ENCODE data around the gene TMCC2.
"Not testable (repeated sequence)": the region's sequence is repeated elsewhere in the genome, so short reads cannot be mapped to it uniquely, and the experiment has no call there.

The TMCC2 gene

DNA sequence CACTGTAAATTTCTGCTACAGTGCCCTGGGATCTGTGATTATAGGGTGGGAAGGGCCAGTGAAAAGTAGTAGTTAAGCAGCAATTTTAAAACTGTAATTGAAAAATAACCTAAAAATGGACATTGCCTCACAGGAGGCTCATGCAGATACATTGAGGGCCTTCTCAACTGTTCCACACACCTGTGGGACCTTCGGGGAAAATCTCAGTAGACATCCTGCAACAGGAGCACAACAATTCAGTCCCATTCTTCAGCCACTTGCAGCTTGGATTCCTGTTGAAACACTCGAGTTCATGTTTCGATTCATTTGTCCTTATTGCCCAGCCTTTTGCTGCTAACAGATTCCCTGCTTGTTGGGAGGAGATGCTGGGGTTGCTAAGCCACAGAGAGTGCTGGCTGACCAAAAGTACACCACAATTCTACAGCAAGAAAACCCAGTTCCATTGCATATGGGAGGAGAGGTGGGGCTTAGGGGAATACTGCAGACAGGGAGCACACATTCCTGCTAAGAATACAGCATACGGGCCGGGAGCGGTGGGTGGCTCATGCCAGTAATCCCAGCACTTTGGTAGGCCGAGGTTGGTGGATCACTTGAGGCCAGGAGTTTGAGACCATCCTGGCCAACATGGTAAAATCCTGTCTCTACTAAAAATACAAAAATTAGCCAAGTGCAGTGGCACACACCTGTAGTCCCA is 4.5 kb downstream of the TMCC2 start:
- Histone ChIP-seq H3K27ac (no peak overlapping the region), H3K4me3 (no peak overlapping the region)
- TF ChIP-seq, protein P1, sequence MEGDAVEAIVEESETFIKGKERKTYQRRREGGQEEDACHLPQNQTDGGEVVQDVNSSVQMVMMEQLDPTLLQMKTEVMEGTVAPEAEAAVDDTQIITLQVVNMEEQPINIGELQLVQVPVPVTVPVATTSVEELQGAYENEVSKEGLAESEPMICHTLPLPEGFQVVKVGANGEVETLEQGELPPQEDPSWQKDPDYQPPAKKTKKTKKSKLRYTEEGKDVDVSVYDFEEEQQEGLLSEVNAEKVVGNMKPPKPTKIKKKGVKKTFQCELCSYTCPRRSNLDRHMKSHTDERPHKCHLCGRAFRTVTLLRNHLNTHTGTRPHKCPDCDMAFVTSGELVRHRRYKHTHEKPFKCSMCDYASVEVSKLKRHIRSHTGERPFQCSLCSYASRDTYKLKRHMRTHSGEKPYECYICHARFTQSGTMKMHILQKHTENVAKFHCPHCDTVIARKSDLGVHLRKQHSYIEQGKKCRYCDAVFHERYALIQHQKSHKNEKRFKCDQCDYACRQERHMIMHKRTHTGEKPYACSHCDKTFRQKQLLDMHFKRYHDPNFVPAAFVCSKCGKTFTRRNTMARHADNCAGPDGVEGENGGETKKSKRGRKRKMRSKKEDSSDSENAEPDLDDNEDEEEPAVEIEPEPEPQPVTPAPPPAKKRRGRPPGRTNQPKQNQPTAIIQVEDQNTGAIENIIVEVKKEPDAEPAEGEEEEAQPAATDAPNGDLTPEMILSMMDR (IDR thresholded peaks at IDR 0.05), result no peak
- DNase-seq (ENCODE audit: low spot score), result no peak

DNA sequence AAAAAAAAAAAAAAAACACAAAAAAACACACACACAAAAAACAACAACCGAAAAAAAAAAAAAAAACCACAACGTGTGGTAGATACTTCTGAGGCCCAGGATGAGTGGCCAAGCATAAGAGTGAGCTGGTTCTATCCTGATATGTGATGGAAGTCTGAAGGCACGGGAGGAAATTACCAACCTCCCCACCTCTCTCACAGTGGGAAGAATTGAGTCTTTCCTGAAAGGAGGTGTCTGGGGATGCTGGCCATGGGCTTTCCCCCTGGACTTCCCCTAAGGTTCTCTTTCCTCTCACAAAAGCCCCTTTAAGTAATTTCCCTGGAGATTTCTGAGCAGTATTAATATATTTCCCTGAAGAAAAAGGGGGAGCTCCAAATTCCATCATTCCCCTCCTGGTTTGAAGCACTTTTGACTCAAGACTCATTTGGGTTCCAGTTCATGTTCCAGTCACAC is 5.2 kb downstream of the TMCC2 start:
- TF ChIP-seq, protein P1 (IDR thresholded peaks at IDR 0.05), result no peak
- Histone ChIP-seq H3K4me3 (no peak overlapping the region), H3K27ac (no peak overlapping the region)
- DNase-seq (ENCODE audit: low spot score), result no peak

DNA sequence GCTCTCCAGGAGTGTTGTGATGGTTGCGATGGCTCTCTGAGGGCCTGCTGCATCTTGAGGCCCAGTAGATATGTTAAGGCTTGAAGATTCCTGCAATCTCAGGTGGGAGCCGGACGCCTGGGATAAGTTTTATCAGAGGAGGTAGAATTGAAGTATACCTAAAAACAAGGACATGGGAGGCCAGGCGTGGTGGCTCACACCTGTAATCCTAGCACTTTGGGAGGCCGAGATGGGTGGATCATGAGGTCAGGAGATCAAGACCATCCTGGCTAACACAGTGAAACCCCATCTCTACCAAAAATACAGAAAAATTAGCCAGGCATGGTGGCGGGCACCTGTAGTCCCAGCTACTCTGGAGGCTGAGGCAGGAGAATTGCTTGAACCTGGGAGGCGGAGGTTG is 6.2 kb downstream of the TMCC2 start:
- not testable (repeated sequence) for H3K27ac ChIP-seq; DNase-seq (ENCODE audit: low spot score); H3K4me3 ChIP-seq

DNA sequence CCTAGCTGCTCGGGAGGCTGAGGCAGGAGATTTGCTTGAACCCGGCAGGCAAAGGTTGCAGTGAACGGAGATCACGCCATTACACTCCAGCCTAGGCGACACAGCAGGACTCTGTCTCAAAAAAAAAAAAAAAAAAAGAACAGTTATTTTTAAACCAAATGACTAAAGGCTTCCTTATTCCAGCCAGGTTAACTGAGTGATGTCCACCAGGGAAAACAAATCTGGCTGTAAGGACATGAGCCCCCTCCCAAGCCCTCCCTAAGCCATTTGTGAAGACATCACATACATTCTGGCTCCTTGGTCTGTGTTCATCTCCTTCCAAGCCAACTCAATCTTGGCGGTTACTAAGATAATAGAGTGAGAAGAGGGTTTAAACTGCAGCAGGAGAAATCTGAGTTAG is 8.2 kb downstream of the TMCC2 start:
- Histone ChIP-seq H3K4me3 (no peak overlapping the region), H3K27ac (peak overlapping the region; percentile 47 to 68)
- DNase-seq (ENCODE audit: low spot score), result no peak

DNA sequence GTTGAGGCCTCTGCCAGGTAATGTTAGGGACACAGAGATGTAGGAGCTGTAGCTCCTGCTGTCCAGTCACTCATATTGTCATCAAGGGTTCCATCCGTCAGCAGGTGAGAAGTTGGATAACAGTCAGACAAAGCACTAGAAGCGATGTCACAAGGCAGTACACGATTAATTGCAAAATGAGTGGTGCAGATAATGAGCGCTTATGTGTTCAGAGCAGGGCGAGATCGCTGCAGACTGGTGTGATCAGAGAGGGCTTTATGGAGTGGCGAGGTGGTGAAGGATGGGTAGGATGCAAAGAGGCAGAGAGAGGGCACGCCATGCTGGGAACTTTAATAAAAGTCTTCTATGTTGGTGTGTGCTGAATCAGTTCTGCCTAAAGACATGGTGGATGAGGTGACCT is 8.8 kb downstream of the TMCC2 start:
- peak overlapping the region in 1 of 2 donors; percentile 40 for H3K27ac ChIP-seq
- no peak for DNase-seq (ENCODE audit: low spot score)
- no peak overlapping the region for H3K4me3 ChIP-seq
- TF ChIP-seq, protein P1 (IDR thresholded peaks at IDR 0.05), result no peak

More for the DNA sequence above, 8.2 kb downstream of the TMCC2 start:
- TF ChIP-seq, protein P1 (IDR thresholded peaks at IDR 0.05), result no peak

DNA sequence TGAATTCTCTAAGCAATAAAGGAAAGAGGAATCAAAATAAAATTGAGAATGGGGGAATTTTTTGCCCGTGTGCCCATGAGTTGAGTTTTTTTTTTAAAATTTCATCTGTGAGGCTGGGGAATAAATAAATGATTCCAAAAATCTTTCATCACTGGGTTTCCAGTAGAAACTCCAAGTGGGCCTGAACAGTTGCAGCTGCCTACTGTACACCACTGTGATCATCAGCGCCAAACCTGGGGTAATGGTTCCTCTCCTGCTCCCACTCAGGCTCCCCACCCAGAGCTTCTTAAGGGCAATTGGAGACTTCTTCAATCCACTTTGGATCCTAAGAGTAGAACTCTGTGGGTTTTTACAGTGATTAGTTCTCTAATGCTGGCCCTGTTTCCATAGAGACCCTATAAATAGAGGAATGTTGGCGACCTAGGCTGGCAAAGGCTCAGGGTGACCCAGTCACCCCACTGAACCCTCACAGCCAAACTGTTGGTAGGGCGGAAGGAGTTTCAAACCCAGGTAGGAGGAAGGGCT is 9.3 kb downstream of the TMCC2 start:
- no peak for DNase-seq (ENCODE audit: low spot score)
- H3K4me3 ChIP-seq, result no peak overlapping the region
- TF ChIP-seq, protein P1 (IDR thresholded peaks at IDR 0.05), result no peak
- H3K27ac ChIP-seq, result peak overlapping the region in 1 of 2 donors; percentile 49

DNA sequence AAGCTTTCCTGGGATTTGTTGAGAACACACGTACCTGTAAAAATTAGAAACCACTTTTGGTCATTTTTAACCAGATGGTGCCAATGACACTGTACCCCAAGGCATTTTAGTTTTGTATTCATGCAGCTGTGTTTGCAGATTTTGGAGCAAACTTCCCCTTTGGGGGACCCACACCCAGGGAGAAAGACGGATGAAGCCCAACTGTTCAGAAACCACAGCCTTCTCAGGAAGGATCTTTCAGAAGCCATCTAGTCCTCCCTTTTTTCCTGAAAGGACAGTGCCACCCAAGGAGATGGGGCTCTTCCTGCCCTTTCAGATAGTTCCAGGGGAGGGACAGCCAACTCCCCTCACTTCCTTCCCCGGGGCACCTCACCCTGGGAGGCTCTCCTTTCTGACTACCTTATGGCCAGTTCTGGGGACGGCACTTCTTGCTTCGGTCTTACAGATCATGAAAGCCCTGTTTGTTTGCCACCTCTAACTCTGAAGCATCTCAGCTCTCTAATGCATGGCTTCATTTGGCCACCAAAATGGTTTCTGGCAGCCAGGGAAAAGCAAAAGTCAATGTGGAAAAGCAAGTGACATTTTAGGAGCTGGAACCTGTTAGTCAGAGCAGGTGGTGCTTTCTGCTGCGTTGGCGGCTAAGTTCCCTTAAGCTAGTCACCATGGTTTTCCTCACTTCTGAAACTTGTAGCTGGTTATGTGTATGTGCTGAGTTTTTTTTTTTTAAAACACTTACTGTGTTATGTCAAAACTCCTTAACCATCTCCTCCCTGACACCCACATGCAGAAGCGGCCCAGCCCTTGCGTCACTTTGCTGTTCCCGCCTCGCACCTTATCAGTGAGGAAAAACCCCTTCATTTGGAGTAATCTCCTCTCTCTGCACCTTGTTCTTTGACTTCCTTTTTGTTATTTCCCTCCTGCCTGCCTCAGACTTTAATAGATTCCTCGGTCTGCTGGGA is 10.1 kb downstream of the TMCC2 start:
- TF ChIP-seq, protein P1 (IDR thresholded peaks at IDR 0.05), result no peak
- H3K27ac ChIP-seq, result peak overlapping the region in 1 of 2 donors; percentile 49
- no peak for DNase-seq (ENCODE audit: low spot score)
- H3K4me3 ChIP-seq, result no peak overlapping the region
